ENCODE measurements around the gene SURF2. TPM values are rescaled to one million over a fixed set of nuclear protein-coding genes. Genes with fewer than 3 reads are reported as not detected.
"Not testable (repeated sequence)": the region's sequence is repeated elsewhere in the genome, so short reads cannot be mapped to it uniquely, and the experiment has no call there.

Gene SURF2
- total and polyA plus RNA-seq, 2 experiments from 2014 or later, result 39.9 to 104 TPM

GRCh38 chr9:133375724-133376654, 19.6 kb downstream of the SURF2 start, which contains the start of the genes STKLD1 and SURF4:
TSS of gene STKLD1 (plus strand) at chr9:133376366. CDS start at chr9:133376474, 108 bp downstream.
TSS of gene SURF4 (minus strand) at chr9:133376060. CDS start at chr9:133375969, 91 bp downstream.
- H4K20me1 ChIP-seq (replicated peaks; ENCODE audit: insufficient read depth), result peaks cover 38% of the 10 kb centered on the region
- Mint-ChIP-seq H3K4me3 (peak within 1 kb of the TSS; percentile 98), H3K36me3 (ENCODE audit: low read depth) (peaks cover 23% of the 10 kb centered on the region), H3K27me3 (ENCODE audit: insufficient read depth, low read depth, poor library complexity) (peaks cover 29% of the 10 kb centered on the region), H3K27ac (peak within 1 kb of the TSS; percentile 91), H3K4me1 (peaks cover 14% of the 10 kb centered on the region), H3K9me3 (peaks cover 14% of the 10 kb centered on the region; the same call in 2 of the 3 replicates)
- H3K27ac ChIP-seq (ENCODE audit: low read depth), result no peak within 1 kb of the TSS; the same call in 1 of the 2 replicates
- peak; percentile 98 for DNase-seq (ENCODE audit: low spot score)
- peak within 1 kb of the TSS; percentile 90 for H3K4me2 ChIP-seq
- no peaks in the 10 kb centered on the region for H3K9me2 ChIP-seq (ENCODE audit: insufficient read depth)
- H3K4me1 ChIP-seq (ENCODE audit: insufficient read depth), result peaks cover 10% of the 10 kb centered on the region; the same call in 1 of the 2 replicates
- H3K27me3 ChIP-seq (ENCODE audit: insufficient read depth), result peaks cover 13% of the 10 kb centered on the region
- H3F3A ChIP-seq (replicated peaks; ENCODE audit: low read depth), result no peaks in the 10 kb centered on the region
- H3K79me2 ChIP-seq (replicated peaks; ENCODE audit: insufficient read depth), result peaks cover 45% of the 10 kb centered on the region
- peak; percentile 90 for ATAC-seq
- H3K36me3 ChIP-seq (ENCODE audit: insufficient read depth), result peaks cover 7% of the 10 kb centered on the region; the same call in 1 of the 2 replicates
- H3K4me3 ChIP-seq, result peak within 1 kb of the TSS; percentile 98
- no peak for TF ChIP-seq EZH2 (IDR thresholded peaks at IDR 0.05; ENCODE audit: low read depth, unreplicated experiment)
- TF ChIP-seq ZNF331 (CRISPR knock-in tag; IDR thresholded peaks at IDR 0.05; ENCODE audit: low read depth), result no peak
- TF ChIP-seq STAT1 (IDR thresholded peaks at IDR 0.05; ENCODE audit: unreplicated experiment), result no peak
- TF ChIP-seq NANOG (IDR thresholded peaks at IDR 0.05; ENCODE audit: borderline replicate concordance), result no peak
- peak; percentile 81 for TF ChIP-seq CREB1 (CRISPR knock-in tag; IDR thresholded peaks at IDR 0.05; ENCODE audit: low read depth)
- TF ChIP-seq POLR2AphosphoS5 (IDR thresholded peaks at IDR 0.05; ENCODE audit: low read depth), result peak; percentile 70
- H2AFZ ChIP-seq, result peak within 1 kb of the TSS; percentile 72; the same call in 1 of the 2 replicates

DNA sequence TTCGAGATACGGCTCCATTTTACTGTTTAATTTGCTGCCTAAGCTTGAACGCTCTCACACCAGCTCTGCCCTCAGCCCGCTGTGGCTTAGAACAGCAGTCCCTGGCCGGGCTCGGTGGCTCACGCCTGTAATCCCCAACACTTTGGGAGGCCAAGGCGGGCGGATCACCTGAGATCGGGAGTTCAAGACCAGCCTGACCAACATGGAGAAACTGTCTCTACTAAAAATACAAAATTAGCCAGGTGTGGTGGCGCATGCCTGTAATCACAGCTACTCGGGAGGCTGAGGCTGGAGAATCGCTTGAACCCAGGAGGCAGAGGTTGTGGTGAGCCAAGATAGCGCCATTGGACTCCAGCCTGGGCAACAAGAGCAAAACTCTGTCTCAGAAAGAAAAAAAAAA, 20.9 kb downstream of the SURF2 start:
- peaks cover 29% of the 10 kb centered on the region for H3K27me3 Mint-ChIP-seq (ENCODE audit: insufficient read depth, low read depth, poor library complexity)
- Histone ChIP-seq H3K79me2 (replicated peaks; ENCODE audit: insufficient read depth) (peaks cover 33% of the 10 kb centered on the region), H4K20me1 (replicated peaks; ENCODE audit: insufficient read depth) (peaks cover 27% of the 10 kb centered on the region), H3K27me3 (ENCODE audit: insufficient read depth) (peaks cover 13% of the 10 kb centered on the region)
- not testable (repeated sequence) for H3K4me2 ChIP-seq; H3K4me1 Mint-ChIP-seq; DNase-seq (ENCODE audit: low spot score); H3K27ac ChIP-seq (ENCODE audit: low read depth); H3F3A ChIP-seq (replicated peaks; ENCODE audit: low read depth); H3K9me2 ChIP-seq (ENCODE audit: insufficient read depth); H2AFZ ChIP-seq; H3K27ac Mint-ChIP-seq; H3K4me1 ChIP-seq (ENCODE audit: insufficient read depth); ATAC-seq; H3K4me3 ChIP-seq; H3K36me3 ChIP-seq (ENCODE audit: insufficient read depth)
- H3K36me3 Mint-ChIP-seq (ENCODE audit: low read depth), result peaks cover 16% of the 10 kb centered on the region
- peak overlapping the region; percentile 56 for H3K4me3 Mint-ChIP-seq
- H3K9me3 Mint-ChIP-seq, result peaks cover 14% of the 10 kb centered on the region; the same call in 2 of the 3 replicates

GRCh38 chr9:133377721-133378216, 21.4 kb downstream of the SURF2 start:
- Histone ChIP-seq H4K20me1 (replicated peaks; ENCODE audit: insufficient read depth) (peaks cover 22% of the 10 kb centered on the region), H3K4me3 (no peak overlapping the region), H3K79me2 (replicated peaks; ENCODE audit: insufficient read depth) (peaks cover 28% of the 10 kb centered on the region), H3K27ac (ENCODE audit: low read depth) (no peak overlapping the region), H3K4me1 (ENCODE audit: insufficient read depth) (peaks cover 10% of the 10 kb centered on the region; the same call in 1 of the 2 replicates), H3F3A (replicated peaks; ENCODE audit: low read depth) (no peaks in the 10 kb centered on the region), H3K36me3 (ENCODE audit: insufficient read depth) (peaks cover 3% of the 10 kb centered on the region; the same call in 1 of the 2 replicates), H3K27me3 (ENCODE audit: insufficient read depth) (peaks cover 13% of the 10 kb centered on the region), H2AFZ (no peak overlapping the region), H3K4me2 (no peak overlapping the region), H3K9me2 (ENCODE audit: insufficient read depth) (peaks cover 10% of the 10 kb centered on the region; the same call in 1 of the 2 replicates)
- Mint-ChIP-seq H3K36me3 (ENCODE audit: low read depth) (peaks cover 11% of the 10 kb centered on the region), H3K4me3 (no peak overlapping the region), H3K27me3 (ENCODE audit: insufficient read depth, low read depth, poor library complexity) (peaks cover 29% of the 10 kb centered on the region), H3K4me1 (peaks cover 7% of the 10 kb centered on the region; the same call in 2 of the 3 replicates), H3K9me3 (peaks cover 14% of the 10 kb centered on the region; the same call in 2 of the 3 replicates), H3K27ac (no peak overlapping the region)
- DNase-seq (ENCODE audit: low spot score), result no peak
- no peak for ATAC-seq
- TF ChIP-seq ZNF462 (CRISPR knock-in tag; IDR thresholded peaks at IDR 0.05), result no peak
